Measurements from ENCODE around the gene ADAMTS16. TPM values are rescaled to one million over a fixed set of nuclear protein-coding genes. Genes with fewer than 3 reads are reported as not detected.

The ADAMTS16 gene
- total RNA-seq, 2 experiments from 2014 or later = not detected

GRCh38 chr5:5101676-5102075 is 38.5 kb upstream of the ADAMTS16 start:
- Mint-ChIP-seq H3K27ac (no peak overlapping the region), H3K27me3 (no peaks in the 10 kb centered on the region), H3K9me3 (peaks cover 6% of the 10 kb centered on the region), H3K36me3 (ENCODE audit: low read depth) (no peaks in the 10 kb centered on the region), H3K4me1 (ENCODE audit: low read depth) (no peaks in the 10 kb centered on the region), H3K4me3 (no peak overlapping the region)
- DNase-seq = no peak
- Histone ChIP-seq H3K36me3 (ENCODE audit: insufficient read depth, low read length) (no peaks in the 10 kb centered on the region), H3K4me1 (ENCODE audit: insufficient read depth, low read length) (no peaks in the 10 kb centered on the region), H3K9me3 (ENCODE audit: control insufficient read depth in 1 of 2, insufficient read depth in 1 of 2, low read length in 2 of 2) (no peaks in the 10 kb centered on the region), H3K27me3 (ENCODE audit: control insufficient read depth in 1 of 2, insufficient read depth in 2 of 2, low read length in 2 of 2) (no peaks in the 10 kb centered on the region), H3K4me3 (ENCODE audit: low read length) (no peak overlapping the region), H3K27ac (ENCODE audit: low read depth in 1 of 2, low read length in 2 of 2) (no peak overlapping the region)
- TF ChIP-seq CTCF (IDR thresholded peaks at IDR 0.05) = no peak
- no peak for ATAC-seq (ENCODE audit: poor library complexity)
- intact Hi-C loops (cut with DNase I, micrococcal nuclease) = no loop called here
- CTCF ChIA-PET = no interaction called here
- POLR2A ChIA-PET = no interaction called here

- H3K27me3 ChIP-seq (ENCODE audit: control insufficient read depth in 1 of 2, insufficient read depth in 2 of 2, low read length in 2 of 2) = no peaks in the 10 kb centered on the region
- no peak overlapping the region for H3K27ac Mint-ChIP-seq
- H3K4me1 ChIP-seq (ENCODE audit: insufficient read depth, low read length) = no peaks in the 10 kb centered on the region
- H3K4me1 Mint-ChIP-seq (ENCODE audit: low read depth) = no peaks in the 10 kb centered on the region
- H3K36me3 ChIP-seq (ENCODE audit: insufficient read depth, low read length) = no peaks in the 10 kb centered on the region
- no peak for DNase-seq
- TF ChIP-seq CTCF (IDR thresholded peaks at IDR 0.05) = no peak
- no peaks in the 10 kb centered on the region for H3K9me3 ChIP-seq (ENCODE audit: control insufficient read depth in 1 of 2, insufficient read depth in 1 of 2, low read length in 2 of 2)
- intact Hi-C loops (cut with DNase I, micrococcal nuclease) = no loop called here
- H3K36me3 Mint-ChIP-seq (ENCODE audit: low read depth) = no peaks in the 10 kb centered on the region
- H3K27ac ChIP-seq (ENCODE audit: low read depth in 1 of 2, low read length in 2 of 2) = no peak overlapping the region
- peaks cover 6% of the 10 kb centered on the region for H3K9me3 Mint-ChIP-seq
- H3K4me3 ChIP-seq (ENCODE audit: low read length) = no peak overlapping the region
- no peak overlapping the region for H3K4me3 Mint-ChIP-seq
- ChIA-PET CTCF (no interaction called here), POLR2A (interaction anchor here (0.8 kb wide), 1 partner anchor 31 kb away, joined by 3 read pairs; no protein-coding TSS in a partner anchor)
- ATAC-seq (ENCODE audit: poor library complexity) = no peak
- no peaks in the 10 kb centered on the region for H3K27me3 Mint-ChIP-seq
These were observed 36.9 kb upstream of the ADAMTS16 start for GRCh38 chr5:5103245-5103644.

- Histone ChIP-seq H3K27ac (ENCODE audit: low read depth in 1 of 2, low read length in 2 of 2) (no peak overlapping the region), H3K4me3 (ENCODE audit: low read length) (no peak overlapping the region), H3K36me3 (ENCODE audit: insufficient read depth, low read length) (no peaks in the 10 kb centered on the region), H3K9me3 (ENCODE audit: control insufficient read depth in 1 of 2, insufficient read depth in 1 of 2, low read length in 2 of 2) (peaks cover 0 to 2% of the 10 kb centered on the region in 2 experiments), H3K27me3 (ENCODE audit: control insufficient read depth in 1 of 2, insufficient read depth in 2 of 2, low read length in 2 of 2) (no peaks in the 10 kb centered on the region), H3K4me1 (ENCODE audit: insufficient read depth, low read length) (no peaks in the 10 kb centered on the region)
- intact Hi-C loops (cut with DNase I, micrococcal nuclease) = no loop called here
- TF ChIP-seq CTCF (IDR thresholded peaks at IDR 0.05) = no peak
- Mint-ChIP-seq H3K9me3 (peaks cover 2% of the 10 kb centered on the region), H3K36me3 (ENCODE audit: low read depth) (no peaks in the 10 kb centered on the region), H3K4me3 (no peak overlapping the region), H3K4me1 (ENCODE audit: low read depth) (no peaks in the 10 kb centered on the region), H3K27ac (no peak overlapping the region), H3K27me3 (no peaks in the 10 kb centered on the region)
- CTCF ChIA-PET = no interaction called here
- DNase-seq (no peak), ATAC-seq (ENCODE audit: poor library complexity) (no peak)
- POLR2A ChIA-PET = no interaction called here
These were observed 35.6 kb upstream of the ADAMTS16 start for GRCh38 chr5:5104550-5104949.

Data from CD4-positive, alpha-beta T cell (primary cell).